Stimulated activated CD4-positive, alpha-beta T cell treated with anti-CD3 and anti-CD28 coated beads, TNF-alpha, amount 100 ng/mL, for 1 hour (primary cell): ENCODE measurements around the gene SHLD1.

Experiments
- DNase-seq, 3 donors: peaks; one replicate each; pipeline ENCODE4 v3.0.0-alpha.2; 2020; ENCODE audit warnings: low read depth in 3 of 3, low spot score in 1 of 3

The SHLD1 gene

GRCh38 chr20:5811746-5812145 lies 61.5 kb downstream of the SHLD1 start:
- DNase-seq = no peak

- no peak for DNase-seq
Observed at GRCh38 chr20:5818346-5818681, 68.1 kb downstream of the SHLD1 start.

DNA sequence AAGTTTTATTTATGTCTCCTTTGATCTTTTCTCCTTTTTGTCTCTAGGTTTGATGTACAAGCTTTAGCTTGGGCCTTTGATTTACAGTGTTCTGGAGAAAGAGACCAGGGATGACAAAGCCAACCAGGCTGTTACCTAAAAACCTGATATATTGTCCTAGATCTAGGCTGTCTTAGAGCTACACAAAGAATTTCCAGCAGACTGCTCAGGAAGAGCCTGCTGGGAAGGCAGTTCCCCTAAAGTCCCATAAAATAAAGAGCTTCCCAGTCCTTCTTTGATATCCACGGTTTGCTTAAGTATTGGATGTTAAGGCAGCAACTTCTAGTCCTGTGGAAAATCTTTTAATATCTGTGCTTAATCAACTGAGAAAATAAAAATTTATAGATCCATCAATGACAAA lies 70.5 kb downstream of the SHLD1 start:
- DNase-seq = no peak

GRCh38 chr20:5821627-5822215 lies 71.5 kb downstream of the SHLD1 start:
- DNase-seq = no peak

GRCh38 chr20:5822569-5822968 lies 72.4 kb downstream of the SHLD1 start:
- no peak for DNase-seq

GRCh38 chr20:5825130-5825719 lies 75.0 kb downstream of the SHLD1 start:
- no peak for DNase-seq

DNA sequence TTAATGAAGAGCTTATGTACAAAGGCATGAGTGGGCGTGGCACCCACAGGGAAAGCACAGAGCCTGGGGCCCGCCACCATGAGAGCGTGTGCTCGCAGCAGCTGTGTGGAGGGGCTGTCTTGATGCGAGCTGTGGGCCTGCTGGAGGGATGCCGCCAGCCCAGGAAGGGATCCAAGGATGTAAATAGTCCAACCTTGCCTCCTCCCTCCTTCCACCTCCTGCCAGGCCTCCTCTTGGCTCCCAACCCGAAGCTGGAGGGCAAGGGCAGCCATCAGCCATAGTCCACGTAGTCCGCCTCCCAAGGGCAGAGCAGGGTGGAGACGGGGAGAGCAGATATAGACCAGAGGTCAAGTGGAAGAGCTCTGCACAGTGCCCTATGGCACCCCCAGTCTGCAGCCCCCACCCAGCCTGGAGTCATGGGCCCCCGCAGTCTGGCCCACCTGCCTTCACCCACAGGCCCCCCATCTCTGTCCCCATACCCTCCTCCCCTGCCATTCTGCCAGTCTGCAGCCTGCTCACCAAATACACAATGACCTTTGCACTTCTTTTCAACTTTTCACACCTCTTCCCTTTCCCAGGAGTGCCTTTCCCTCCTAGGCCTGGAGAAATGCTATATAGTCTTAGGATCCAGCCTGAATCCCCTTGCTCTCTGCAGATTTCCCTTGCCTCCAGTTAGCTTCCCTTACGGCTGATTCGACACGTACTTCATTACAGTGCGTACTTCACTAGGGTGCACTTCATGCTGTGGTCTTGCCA lies 77.1 kb downstream of the SHLD1 start:
- no peak for DNase-seq

DNA sequence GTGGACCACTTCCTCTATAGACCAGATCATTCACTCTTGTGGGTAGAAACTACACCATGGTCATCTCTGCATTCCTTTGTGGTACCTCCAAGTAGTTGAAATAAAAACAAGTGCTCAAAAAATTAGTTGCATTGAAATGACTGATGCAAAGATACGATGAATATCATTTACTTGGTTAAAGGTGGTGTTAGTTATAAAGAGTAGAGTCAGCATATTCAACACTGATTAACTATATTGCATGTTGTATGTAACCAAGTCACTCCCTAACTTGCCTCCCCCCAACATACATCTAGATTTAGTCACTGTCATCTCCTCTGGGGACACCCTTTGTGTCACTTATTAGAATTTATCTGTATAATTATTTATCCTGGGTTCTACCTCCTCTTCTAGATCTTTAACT lies 77.7 kb downstream of the SHLD1 start:
- DNase-seq = no peak

- no peak for DNase-seq
Observed at GRCh38 chr20:5829241-5829809, 79.1 kb downstream of the SHLD1 start.

DNA sequence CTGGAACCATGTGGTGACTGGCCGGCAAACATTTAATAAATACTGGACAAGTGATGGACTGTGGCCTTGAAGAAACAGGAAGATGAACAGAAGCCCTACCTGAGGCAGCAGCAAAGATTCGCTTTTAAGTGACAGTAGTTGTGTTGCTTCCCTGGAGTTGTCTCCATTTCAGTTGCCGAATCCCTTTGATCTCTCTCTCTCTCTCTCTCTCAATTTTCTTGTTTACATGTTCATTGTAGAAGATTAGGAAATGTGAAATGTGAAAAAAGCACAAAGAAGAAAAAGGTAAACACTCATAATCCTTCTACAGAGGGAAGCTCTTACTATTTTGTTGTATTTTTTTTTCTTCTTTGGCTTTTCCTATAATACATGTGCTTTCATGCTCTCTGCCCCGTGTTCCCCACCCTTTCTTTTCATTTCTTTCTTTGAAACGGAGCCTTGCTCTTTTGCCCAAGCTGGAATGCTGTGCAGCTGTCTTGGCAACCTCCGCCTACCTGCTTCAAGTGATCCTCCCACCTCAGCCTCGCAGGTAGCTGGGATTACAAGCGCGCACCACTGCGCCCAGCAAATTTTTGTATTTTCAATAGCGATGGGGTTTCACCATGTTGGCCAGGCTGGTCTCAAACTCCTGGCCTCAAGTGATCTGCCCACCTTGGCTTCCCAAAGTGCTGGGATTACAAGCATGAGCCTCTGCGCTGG lies 81.5 kb downstream of the SHLD1 start:
- DNase-seq = no peak

- DNase-seq = no peak
Observed at GRCh38 chr20:5833309-5833941, 83.2 kb downstream of the SHLD1 start.

GRCh38 chr20:5834436-5835005 lies 84.3 kb downstream of the SHLD1 start:
- no peak for DNase-seq

GRCh38 chr20:5835321-5835821 lies 85.2 kb downstream of the SHLD1 start:
- DNase-seq = no peak

- DNase-seq = no peak
Observed at GRCh38 chr20:5835871-5836270, 85.7 kb downstream of the SHLD1 start.

DNA sequence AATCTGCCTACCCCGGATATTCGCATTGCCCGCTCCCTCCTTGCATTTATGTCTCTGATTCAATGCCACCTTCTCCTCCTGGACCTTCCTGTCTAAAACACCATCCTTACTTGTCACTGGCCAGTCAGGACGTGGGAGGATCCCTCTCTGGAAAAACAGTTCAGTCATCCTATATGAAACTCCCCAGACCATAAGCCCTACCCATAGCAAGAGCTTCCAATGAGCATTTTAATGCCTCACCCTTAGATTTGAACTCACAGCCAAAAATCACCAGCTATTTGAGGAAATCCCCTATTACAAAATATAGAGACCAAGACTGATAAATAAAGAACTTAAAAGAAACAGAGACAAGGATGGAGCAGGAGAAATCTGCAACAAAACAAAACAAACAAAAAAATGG lies 86.4 kb downstream of the SHLD1 start:
- DNase-seq = no peak

DNA sequence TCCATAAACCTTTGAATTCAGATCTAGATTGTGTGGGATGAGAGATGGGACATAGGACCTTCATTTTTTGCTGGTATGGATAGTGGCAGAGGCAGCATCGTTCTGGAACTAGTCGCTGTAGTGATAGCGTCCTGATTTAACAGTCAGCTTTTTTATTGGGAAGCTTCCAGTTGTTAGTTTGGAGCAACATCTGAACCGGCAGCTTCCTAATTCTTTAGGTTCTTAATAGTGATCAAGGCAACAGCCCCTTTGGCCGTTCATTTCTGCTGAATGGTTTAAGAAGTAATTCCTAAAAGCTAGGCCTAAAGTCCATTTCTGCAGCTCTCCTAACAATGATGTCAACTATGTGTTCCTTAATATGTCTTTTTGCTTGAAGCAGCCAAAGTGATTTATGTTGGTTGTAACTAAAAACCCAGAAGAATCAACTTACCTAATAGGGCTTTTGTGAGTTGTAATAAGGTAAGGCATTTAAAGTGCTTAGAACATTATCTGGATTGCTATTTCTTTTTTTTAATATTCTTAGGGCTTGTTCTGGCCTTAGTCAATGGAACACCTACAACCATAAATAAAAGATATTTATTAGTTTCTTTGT lies 90.3 kb downstream of the SHLD1 start:
- no peak for DNase-seq

DNA sequence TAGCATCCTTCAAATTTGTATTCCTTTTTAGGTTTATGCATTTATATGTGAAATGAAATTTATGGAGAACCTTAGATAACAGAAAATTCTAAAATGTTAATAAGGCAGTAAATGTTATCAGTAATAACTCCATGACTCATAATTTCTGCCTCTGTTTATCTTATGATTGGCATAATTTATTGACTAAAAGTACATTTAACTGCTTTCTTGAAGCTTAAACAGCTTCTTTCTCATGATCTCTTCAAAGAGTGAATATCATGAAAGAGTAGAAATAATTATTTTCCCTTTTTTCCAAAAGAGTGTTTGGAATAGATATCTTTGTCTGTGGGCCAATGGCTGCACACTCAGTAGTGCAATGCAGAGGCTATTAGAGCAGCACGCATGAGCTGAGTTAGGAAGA lies 91.3 kb downstream of the SHLD1 start:
- DNase-seq = no peak

- DNase-seq = no peak
Observed at GRCh38 chr20:5842465-5842864, 92.3 kb downstream of the SHLD1 start.

GRCh38 chr20:5843054-5843592 lies 92.9 kb downstream of the SHLD1 start:
- no peak for DNase-seq

DNA sequence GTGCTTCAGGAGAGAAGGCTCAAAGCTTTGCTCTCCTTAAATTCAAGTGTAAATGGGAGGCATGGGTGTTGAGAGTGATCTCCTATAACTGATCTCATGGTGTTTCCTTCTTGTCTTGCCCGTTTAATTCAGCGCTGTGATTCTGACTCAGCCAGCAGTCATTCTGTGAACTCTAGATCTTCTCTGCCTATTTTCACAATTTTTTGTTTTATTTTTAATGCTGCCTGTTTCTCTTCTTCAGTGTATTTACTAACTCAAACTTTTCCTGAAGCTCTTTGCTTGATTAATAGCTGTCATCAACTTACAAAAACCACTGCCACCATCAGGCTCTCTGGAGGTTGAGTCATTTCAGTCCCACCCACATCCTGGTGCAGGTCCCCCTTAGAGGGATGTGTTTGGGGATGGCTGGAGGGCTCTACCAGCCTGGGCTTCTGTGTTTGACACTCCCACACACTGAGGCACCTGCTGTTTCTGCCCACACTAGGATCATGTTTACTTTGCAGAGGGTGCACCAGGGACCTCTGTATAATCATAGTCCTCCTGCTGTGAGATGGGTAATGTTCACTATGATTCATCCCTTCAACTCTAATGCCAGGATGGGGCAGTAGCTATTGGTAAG lies 94.0 kb downstream of the SHLD1 start:
- peak in 1 of 3 donors; percentile 16 for DNase-seq
